Measurements from ENCODE around the gene ZKSCAN7. TPM values are rescaled to one million over a fixed set of nuclear protein-coding genes. Genes with fewer than 3 reads are reported as not detected.

ZKSCAN7 gene
- polyA plus RNA-seq (2012; ENCODE audit: insufficient read depth, insufficient read length, low read depth): 2.8 TPM

GRCh38 chr3:44554626-44555592, at the start of gene ZKSCAN7:
ZKSCAN7 (plus strand) TSS chr3:44555193; CDS start chr3:44557048, 1,855 bp downstream.
- H3K4me3 ChIP-seq (ENCODE audit: low read depth, low read length): peak within 1 kb of the TSS; percentile 61
- H3K4me1 ChIP-seq: no peaks in the 10 kb centered on the region
- TF ChIP-seq, protein P1, sequence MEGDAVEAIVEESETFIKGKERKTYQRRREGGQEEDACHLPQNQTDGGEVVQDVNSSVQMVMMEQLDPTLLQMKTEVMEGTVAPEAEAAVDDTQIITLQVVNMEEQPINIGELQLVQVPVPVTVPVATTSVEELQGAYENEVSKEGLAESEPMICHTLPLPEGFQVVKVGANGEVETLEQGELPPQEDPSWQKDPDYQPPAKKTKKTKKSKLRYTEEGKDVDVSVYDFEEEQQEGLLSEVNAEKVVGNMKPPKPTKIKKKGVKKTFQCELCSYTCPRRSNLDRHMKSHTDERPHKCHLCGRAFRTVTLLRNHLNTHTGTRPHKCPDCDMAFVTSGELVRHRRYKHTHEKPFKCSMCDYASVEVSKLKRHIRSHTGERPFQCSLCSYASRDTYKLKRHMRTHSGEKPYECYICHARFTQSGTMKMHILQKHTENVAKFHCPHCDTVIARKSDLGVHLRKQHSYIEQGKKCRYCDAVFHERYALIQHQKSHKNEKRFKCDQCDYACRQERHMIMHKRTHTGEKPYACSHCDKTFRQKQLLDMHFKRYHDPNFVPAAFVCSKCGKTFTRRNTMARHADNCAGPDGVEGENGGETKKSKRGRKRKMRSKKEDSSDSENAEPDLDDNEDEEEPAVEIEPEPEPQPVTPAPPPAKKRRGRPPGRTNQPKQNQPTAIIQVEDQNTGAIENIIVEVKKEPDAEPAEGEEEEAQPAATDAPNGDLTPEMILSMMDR (IDR thresholded peaks at IDR 0.05; ENCODE audit: low read depth, low read length): no peak
- peak; percentile 62 for DNase-seq
- no peaks in the 10 kb centered on the region for H3K27me3 ChIP-seq
- H3K36me3 ChIP-seq: no peaks in the 10 kb centered on the region; the same call in 1 of the 2 replicates
- H3K9me3 ChIP-seq: no peaks in the 10 kb centered on the region

GRCh38 chr3:44506556-44506955, 48.4 kb upstream of the ZKSCAN7 start:
- H3K4me1 ChIP-seq: no peaks in the 10 kb centered on the region
- no peaks in the 10 kb centered on the region for H3K9me3 ChIP-seq
- H3K4me3 ChIP-seq (ENCODE audit: low read depth, low read length): no peak overlapping the region
- no peaks in the 10 kb centered on the region for H3K27me3 ChIP-seq
- H3K36me3 ChIP-seq: no peaks in the 10 kb centered on the region
- TF ChIP-seq, protein P1 (IDR thresholded peaks at IDR 0.05; ENCODE audit: low read depth, low read length): no peak
- DNase-seq: no peak

DNA sequence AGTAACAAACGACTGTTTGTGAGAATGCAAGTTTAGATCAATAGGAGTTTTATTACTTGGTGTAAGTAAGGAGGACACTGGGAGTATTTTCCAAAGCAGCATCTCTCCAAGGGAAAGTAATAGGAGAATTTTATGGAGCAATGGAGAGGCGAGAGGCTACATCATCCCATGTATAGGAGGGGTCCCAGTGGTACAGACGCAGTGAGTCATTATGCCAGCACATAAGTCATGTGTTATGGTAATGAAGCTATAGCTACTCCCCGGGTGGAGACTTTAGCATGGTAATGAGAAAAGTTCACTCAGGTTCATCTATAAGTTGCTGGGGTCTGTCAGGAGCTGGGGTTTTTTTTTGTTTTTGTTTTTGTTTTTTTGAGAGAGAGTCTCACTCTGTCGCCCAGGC, 48.0 kb upstream of the ZKSCAN7 start:
- H3K27me3 ChIP-seq: no peaks in the 10 kb centered on the region
- TF ChIP-seq, protein P1 (IDR thresholded peaks at IDR 0.05; ENCODE audit: low read depth, low read length): no peak
- H3K4me3 ChIP-seq (ENCODE audit: low read depth, low read length): no peak overlapping the region
- no peaks in the 10 kb centered on the region for H3K4me1 ChIP-seq
- no peaks in the 10 kb centered on the region for H3K9me3 ChIP-seq
- DNase-seq: no peak
- H3K36me3 ChIP-seq: no peaks in the 10 kb centered on the region

- no peaks in the 10 kb centered on the region for H3K4me1 ChIP-seq
- no peak for DNase-seq
- no peaks in the 10 kb centered on the region for H3K36me3 ChIP-seq
- H3K27me3 ChIP-seq: no peaks in the 10 kb centered on the region
- peak overlapping the region; percentile 79 for H3K4me3 ChIP-seq (ENCODE audit: low read depth, low read length)
- H3K9me3 ChIP-seq: no peaks in the 10 kb centered on the region
- TF ChIP-seq, protein P1 (IDR thresholded peaks at IDR 0.05; ENCODE audit: low read depth, low read length): no peak
Measured at GRCh38 chr3:44509393-44509921, 45.5 kb upstream of the ZKSCAN7 start.

- peak overlapping the region; percentile 79 for H3K4me3 ChIP-seq (ENCODE audit: low read depth, low read length)
- H3K27me3 ChIP-seq: no peaks in the 10 kb centered on the region
- DNase-seq: no peak
- TF ChIP-seq, protein P1 (IDR thresholded peaks at IDR 0.05; ENCODE audit: low read depth, low read length): no peak
- H3K9me3 ChIP-seq: no peaks in the 10 kb centered on the region
- H3K36me3 ChIP-seq: no peaks in the 10 kb centered on the region
- no peaks in the 10 kb centered on the region for H3K4me1 ChIP-seq
Measured at GRCh38 chr3:44510000-44510368, 45.0 kb upstream of the ZKSCAN7 start.

GRCh38 chr3:44511238-44511566, 43.8 kb upstream of the ZKSCAN7 start:
- Histone ChIP-seq H3K9me3 (no peaks in the 10 kb centered on the region), H3K36me3 (no peaks in the 10 kb centered on the region), H3K4me3 (ENCODE audit: low read depth, low read length) (peak overlapping the region; percentile 66), H3K27me3 (no peaks in the 10 kb centered on the region), H3K4me1 (no peaks in the 10 kb centered on the region)
- TF ChIP-seq, protein P1 (IDR thresholded peaks at IDR 0.05; ENCODE audit: low read depth, low read length): no peak
- no peak for DNase-seq

Data from BE2C (cell line).